CD4-positive, alpha-beta T cell (primary cell): ENCODE results near the gene OCIAD2. TPM values are rescaled to one million over a fixed set of nuclear protein-coding genes. Genes with fewer than 3 reads are reported as not detected.

Source experiments
- ATAC-seq: fragments of 200-7000 bp; cut with Tn5 transposase; one replicate; pipeline ENCODE4 v1.10.0; 2022; ENCODE audit warnings: mild to moderate bottlenecking; ENCODE audit not compliant: poor library complexity
- CTCF ChIA-PET: fragments of 350-600 bp; sonication (Branson Sonifier 250); formaldehyde crosslinking; loops from one replicate; lab custom pipeline; 2021; ENCODE audit warnings: antibody characterized with exemption, inconsistent platforms; lab: Charles Lee
- POLR2A ChIA-PET: fragments of 350-600 bp; sonication (Branson Sonifier 250); formaldehyde crosslinking; loops from one replicate; lab custom pipeline; 2021; ENCODE audit warnings: antibody characterized with exemption, inconsistent platforms; lab: Charles Lee
- DNase-seq, 14 experiments: peaks; one replicate each; pipeline ENCODE4 v3.0.0-alpha.2; 2013 to 2020; ENCODE audit warnings: mixed read lengths in 2 of 14
- H3K27ac ChIP-seq, 2 donors: one replicate each; pipeline versions ENCODE4 v1.5.1 to v1.7.0; 2013; ENCODE audit warnings: low read length in 2 of 2, low read depth in 1 of 2, mild to moderate bottlenecking in 1 of 2
- H3K27me3 ChIP-seq, 2 experiments: 1 replicate in 1 of 2; 2 replicates in 1 of 2; pipeline versions ENCODE4 v1.6.1 to v1.7.0; 2013; ENCODE audit warnings: low read length in 2 of 2, control low read depth in 1 of 2, mild to moderate bottlenecking in 1 of 2, moderate library complexity in 1 of 2; ENCODE audit not compliant: insufficient read depth in 2 of 2, control insufficient read depth in 1 of 2
- H3K36me3 ChIP-seq: one replicate; pipeline ENCODE4 v1.6.1; 2013; ENCODE audit warnings: low read length, control low read depth; ENCODE audit not compliant: insufficient read depth
- H3K4me1 ChIP-seq: one replicate; pipeline ENCODE4 v1.6.1; 2013; ENCODE audit warnings: low read length, control low read depth; ENCODE audit not compliant: insufficient read depth
- H3K4me3 ChIP-seq: one replicate; pipeline ENCODE4 v1.5.1; 2013; ENCODE audit warnings: mild to moderate bottlenecking, low read length, moderate library complexity
- H3K9me3 ChIP-seq, 2 experiments: 1 replicate in 1 of 2; 2 replicates in 1 of 2; pipeline versions ENCODE4 v1.6.1 to v1.7.0; 2013; ENCODE audit warnings: low read length in 2 of 2, mild to moderate bottlenecking in 2 of 2, control low read depth in 1 of 2, moderate library complexity in 1 of 2; ENCODE audit not compliant: control insufficient read depth in 1 of 2, insufficient read depth in 1 of 2
- H3K27ac Mint-ChIP-seq: one replicate; pipeline ENCODE4 v1.8.0; 2020; ENCODE audit warnings: mixed read lengths
- H3K27me3 Mint-ChIP-seq: one replicate; pipeline ENCODE4 v1.8.0; 2021; ENCODE audit warnings: mixed read lengths
- H3K36me3 Mint-ChIP-seq: one replicate; pipeline ENCODE4 v1.8.0; 2021; ENCODE audit warnings: low read depth, mixed read lengths
- H3K4me1 Mint-ChIP-seq: one replicate; pipeline ENCODE4 v1.8.0; 2021; ENCODE audit warnings: low read depth, mixed read lengths
- H3K4me3 Mint-ChIP-seq: one replicate; pipeline ENCODE4 v1.8.0; 2020; ENCODE audit warnings: mild to moderate bottlenecking, mixed read lengths
- H3K9me3 Mint-ChIP-seq: one replicate; pipeline ENCODE4 v1.8.0; 2020; ENCODE audit warnings: mixed read lengths
- CTCF ChIP-seq: fragments of 200-600 bp; IDR thresholded peaks from one replicate; pipeline ENCODE4 v1.8.0; 2022; ENCODE audit warnings: antibody characterized with exemption, mild to moderate bottlenecking
- intact Hi-C, 2 experiments: fragments of 100-400 bp; cut with DNase I in 1 of 2; cut with micrococcal nuclease in 1 of 2; formaldehyde crosslinking; loops; one replicate each; pipeline versions ENCODE4 v1.15.1 to v1.9.0; 2023 to 2025; cut with DNase I, micrococcal nuclease
- total RNA-seq, 174 experiments: library from RNA in 2 of 174; stranded (reverse) in 2 of 174; gene quantifications; one replicate each; pipeline ENCODE4 v1.2.3 and lab custom pipeline; 2021 to 2026

OCIAD2 gene
- total RNA-seq, 2 experiments from 2014 or later, result 77.0 to 91.1 TPM

DNA sequence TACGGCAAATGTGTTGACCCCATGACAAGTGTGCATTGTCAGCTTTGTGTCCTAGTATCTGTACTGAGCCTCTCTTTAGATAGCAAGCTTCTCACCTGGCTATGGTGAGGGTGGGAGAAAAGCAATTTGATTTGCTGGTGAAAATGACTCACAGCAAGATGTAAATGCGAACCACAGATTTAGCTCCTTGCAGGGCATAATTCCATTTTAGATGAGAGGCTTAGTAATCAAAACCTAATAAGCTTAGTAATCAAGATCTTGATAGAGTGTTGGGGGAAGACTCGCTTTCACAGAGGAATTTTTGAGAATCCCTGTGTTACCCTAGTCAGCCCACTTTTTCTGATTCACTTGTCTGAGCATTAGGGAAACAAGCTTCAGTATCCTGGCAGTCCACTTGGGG lies 7.7 kb upstream of the OCIAD2 start:
- Histone ChIP-seq H3K36me3 (no peaks in the 10 kb centered on the region), H3K27me3 (no peaks in the 10 kb centered on the region), H3K4me1 (no peaks in the 10 kb centered on the region), H3K9me3 (no peaks in the 10 kb centered on the region), H3K27ac (no peak overlapping the region), H3K4me3 (no peak overlapping the region)
- ChIA-PET POLR2A (no interaction called here), CTCF (no interaction called here)
- Mint-ChIP-seq H3K9me3 (no peaks in the 10 kb centered on the region), H3K4me1 (no peaks in the 10 kb centered on the region), H3K36me3 (no peaks in the 10 kb centered on the region), H3K27ac (no peak overlapping the region), H3K27me3 (no peaks in the 10 kb centered on the region), H3K4me3 (no peak overlapping the region)
- TF ChIP-seq CTCF, result no peak
- intact Hi-C loops, result no loop called here
- ATAC-seq (no peak), DNase-seq (no peak)

- ChIA-PET CTCF (interaction anchor here (0.6 kb wide), 1 partner anchor 279 kb away, joined by 3 read pairs; no protein-coding TSS in a partner anchor), POLR2A (no interaction called here)
- ATAC-seq, result no peak
- Mint-ChIP-seq H3K27ac (no peak overlapping the region), H3K27me3 (no peaks in the 10 kb centered on the region), H3K4me1 (peaks cover 3% of the 10 kb centered on the region), H3K4me3 (no peak overlapping the region), H3K9me3 (no peaks in the 10 kb centered on the region), H3K36me3 (no peaks in the 10 kb centered on the region)
- H3K27ac ChIP-seq, result no peak overlapping the region
- intact Hi-C loops, result no loop called here
- H3K4me3 ChIP-seq, result no peak overlapping the region
- TF ChIP-seq CTCF, result no peak
- DNase-seq, result no peak
- no peaks in the 10 kb centered on the region for H3K9me3 ChIP-seq
- no peaks in the 10 kb centered on the region for H3K27me3 ChIP-seq
- H3K4me1 ChIP-seq, result no peaks in the 10 kb centered on the region
- H3K36me3 ChIP-seq, result no peaks in the 10 kb centered on the region
These were observed 6.8 kb upstream of the OCIAD2 start for GRCh38 chr4:48913346-48913745.

DNA sequence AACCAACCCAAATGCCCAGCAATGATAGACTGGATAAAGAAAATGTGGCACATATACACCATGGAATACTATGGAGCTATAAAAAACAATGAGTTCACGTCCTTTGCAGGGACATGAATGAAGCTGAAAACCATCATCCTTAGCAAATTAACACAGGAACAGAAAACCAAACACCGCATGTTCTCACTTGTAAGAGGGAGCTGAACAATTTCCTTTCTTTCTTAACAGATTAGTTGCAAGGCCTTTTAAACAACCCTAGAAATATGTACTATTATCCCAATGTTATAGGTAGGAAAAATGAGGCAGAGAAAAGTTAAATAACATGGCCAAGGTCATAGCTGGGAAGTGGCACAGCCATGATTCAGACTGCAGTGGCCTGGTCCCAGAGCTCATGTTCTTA lies 5.8 kb upstream of the OCIAD2 start:
- DNase-seq (no peak), ATAC-seq (no peak)
- Mint-ChIP-seq H3K27me3 (no peaks in the 10 kb centered on the region), H3K27ac (no peak overlapping the region), H3K36me3 (no peaks in the 10 kb centered on the region), H3K4me3 (no peak overlapping the region), H3K9me3 (no peaks in the 10 kb centered on the region), H3K4me1 (peaks cover 5% of the 10 kb centered on the region)
- no peaks in the 10 kb centered on the region for H3K36me3 ChIP-seq
- POLR2A ChIA-PET, result no interaction called here
- H3K4me1 ChIP-seq, result peaks cover 6% of the 10 kb centered on the region
- H3K27ac ChIP-seq, result no peak overlapping the region
- CTCF ChIA-PET, result interaction anchor here (0.7 kb wide), 1 partner anchor 33 kb away, joined by 3 read pairs; no protein-coding TSS in a partner anchor
- no peaks in the 10 kb centered on the region for H3K9me3 ChIP-seq
- TF ChIP-seq CTCF, result no peak
- H3K27me3 ChIP-seq, result no peaks in the 10 kb centered on the region
- intact Hi-C loops, result no loop called here
- H3K4me3 ChIP-seq, result no peak overlapping the region
